A549 (cell line): Measurements from ENCODE around the gene CS.

Source experiments
- BHLHE40 ChIP-seq: IDR thresholded peaks from 2 replicates; pipeline ENCODE4 v1.6.1; 2012; ENCODE audit warnings: low read depth, low read length, inconsistent platforms
- CHD4 ChIP-seq: fragments of 200-600 bp; sonication (generic); IDR thresholded peaks from 2 replicates; pipeline ENCODE4 v1.6.1; 2016; ENCODE audit warnings: antibody characterized with exemption, mild to moderate bottlenecking, borderline replicate concordance
- CTCF ChIP-seq: fragments of >200 bp; sonication (Bioruptor Twin); formaldehyde crosslinking; IDR thresholded peaks from 3 replicates; pipeline ENCODE4 v1.5.1; 2016
- FOSL2 ChIP-seq, 2 experiments: fragments of 450-650 bp in 1 of 2; fragments of >200 bp in 1 of 2; sonication (Bioruptor Twin) in 1 of 2; formaldehyde crosslinking; IDR thresholded peaks; 2 replicates each; pipeline versions ENCODE4 v1.5.0 to v1.6.1; 2016 to 2020; ENCODE audit warnings: mild to moderate bottlenecking in 1 of 2, moderate library complexity in 1 of 2
- MYC ChIP-seq: IDR thresholded peaks from 2 replicates; pipeline ENCODE4 v1.6.1; 2012; ENCODE audit warnings: mild to moderate bottlenecking, inconsistent platforms, low read length, improper control_type of control experiment, borderline replicate concordance
- PBX3 ChIP-seq: IDR thresholded peaks from 2 replicates; pipeline ENCODE4 v1.6.1; 2012
- POLR2A ChIP-seq: IDR thresholded peaks from 2 replicates; pipeline ENCODE4 v1.6.1; 2012; ENCODE audit warnings: mild to moderate bottlenecking, low read length
- REST ChIP-seq: fragments of 200-600 bp; sonication (generic); IDR thresholded peaks from 2 replicates; pipeline ENCODE4 v1.6.1; 2016; ENCODE audit warnings: antibody characterized with exemption, mild to moderate bottlenecking, moderate library complexity

GRCh38 chr12:56341616-56342015 lies 41.5 kb upstream of the CS start:
- TF ChIP-seq MYC, result no peak
- no peak for TF ChIP-seq CTCF
- TF ChIP-seq REST, result no peak
- TF ChIP-seq CHD4, result no peak
- no peak for TF ChIP-seq POLR2A
- TF ChIP-seq PBX3, result no peak
- no peak for TF ChIP-seq FOSL2 (IDR thresholded peaks at IDR 0.05)
- no peak for TF ChIP-seq FOSL2 (CRISPR knock-in tag; IDR thresholded peaks at IDR 0.05)
- no peak for TF ChIP-seq BHLHE40
